ENCODE measurements around the gene TUSC2.
A peak's percentile ranks its signal among the peaks of the same experiment; 100 is the strongest.
"Not testable (repeated sequence)": the region's sequence is repeated elsewhere in the genome, so short reads cannot be mapped to it uniquely, and the experiment has no call there.

The TUSC2 gene

DNA sequence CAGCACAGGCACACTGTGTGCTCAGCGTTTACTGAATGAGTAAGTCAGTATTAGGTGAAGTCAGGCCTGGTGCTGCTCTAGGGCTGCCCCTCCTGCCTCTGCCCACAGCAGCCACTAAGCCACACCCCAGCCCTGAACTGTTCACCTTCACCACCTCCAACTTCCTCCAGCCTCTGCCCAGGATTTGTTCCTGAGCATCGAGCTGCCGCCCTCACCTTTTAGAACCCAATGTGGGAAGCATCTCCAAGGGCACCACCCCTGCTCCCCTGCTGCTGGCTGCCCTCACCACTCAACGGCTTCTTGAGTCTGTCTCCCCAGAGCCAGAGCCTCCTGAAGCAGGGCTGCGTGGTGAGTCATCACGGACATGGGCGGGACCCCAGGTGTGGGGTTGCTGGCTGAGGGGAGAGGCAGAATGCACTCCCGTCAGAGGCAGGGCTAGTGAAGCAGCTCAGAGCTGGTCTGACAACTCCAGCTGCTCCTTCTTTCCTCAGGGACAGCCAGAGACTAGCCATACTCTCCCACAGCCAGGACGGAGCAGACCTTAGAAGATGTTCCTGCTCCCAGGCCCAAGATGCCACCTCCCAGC lies 11.3 kb downstream of the TUSC2 start:
- peak; percentile 77 for DNase-seq

DNA sequence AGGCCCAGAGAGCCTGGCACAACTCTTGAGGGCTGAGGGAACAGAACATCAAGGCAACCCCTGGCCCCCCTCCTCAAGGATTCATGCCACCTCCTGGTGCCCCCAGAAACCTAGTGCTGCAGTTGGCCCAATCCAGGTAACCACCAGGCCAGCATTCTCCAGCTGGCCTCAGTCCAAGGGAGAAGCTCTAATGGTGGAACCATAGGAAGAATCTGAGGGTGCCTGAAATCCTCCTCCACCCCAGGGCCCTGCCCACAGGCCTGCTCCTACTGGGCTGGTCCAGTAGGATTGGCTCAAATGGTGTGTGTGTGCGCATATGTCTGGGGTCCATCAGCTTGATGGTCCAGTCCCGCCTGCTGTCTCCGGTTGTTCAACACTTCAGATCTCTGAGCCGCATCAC lies 13.2 kb downstream of the TUSC2 start:
- no peak for DNase-seq

DNA sequence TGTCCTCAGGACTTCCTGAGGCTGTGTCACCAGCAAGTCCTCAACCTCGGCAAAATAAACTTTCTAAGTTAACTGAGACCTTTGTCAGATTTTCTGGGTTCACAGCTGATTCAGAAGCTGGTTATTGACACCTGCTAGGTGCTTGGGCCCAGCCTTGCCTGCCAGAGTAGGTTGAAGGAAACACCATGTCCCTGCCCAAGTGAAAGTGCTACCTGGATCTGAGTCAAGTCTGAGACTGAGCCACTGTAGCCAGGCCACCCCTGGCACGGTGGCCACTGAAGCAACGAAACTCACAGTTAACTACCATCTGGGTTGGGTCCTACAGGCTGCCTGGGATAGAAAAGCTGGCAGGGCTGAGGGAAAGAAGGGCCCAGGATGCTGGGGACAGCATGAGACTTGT lies 13.7 kb downstream of the TUSC2 start:
- DNase-seq, result no peak

DNA sequence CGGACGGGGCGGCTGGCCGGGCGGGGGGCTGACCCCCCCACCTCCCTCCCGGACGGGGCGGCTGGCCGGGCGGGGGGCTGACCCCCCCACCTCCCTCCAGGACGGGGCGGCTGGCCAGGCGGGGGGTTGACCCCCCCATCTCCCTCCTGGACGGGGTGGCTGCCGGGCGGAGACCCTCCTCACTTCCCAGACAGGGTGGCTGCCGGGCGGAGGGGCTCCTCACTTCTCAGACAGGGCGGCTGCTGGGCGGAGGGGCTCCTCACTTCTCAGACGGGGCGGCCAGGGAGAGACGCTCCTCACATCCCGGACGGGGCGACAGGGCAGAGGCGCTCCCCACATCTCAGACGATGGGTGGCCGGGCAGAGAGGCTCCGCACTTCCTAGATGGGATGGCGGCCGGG lies 16.0 kb downstream of the TUSC2 start:
- not testable (repeated sequence) for DNase-seq

DNA sequence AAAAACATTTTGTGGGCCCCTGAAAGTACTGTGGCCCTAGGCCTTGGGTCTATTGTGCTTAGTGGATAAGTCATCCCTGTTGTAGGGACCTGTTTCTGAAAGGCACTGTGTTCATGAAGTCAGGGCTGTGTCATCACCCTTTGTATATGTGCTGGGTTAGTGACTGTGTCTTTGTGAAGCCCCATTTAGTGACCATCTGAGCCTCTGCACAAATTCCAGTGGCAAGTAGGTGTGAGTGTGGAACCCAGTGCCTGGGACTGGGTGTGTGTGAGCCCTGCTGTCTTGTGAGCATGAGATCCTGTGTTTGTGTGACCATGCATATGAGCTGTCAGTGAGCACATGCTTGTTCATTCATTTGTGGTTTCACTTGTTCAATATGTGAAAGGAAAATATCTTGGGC lies 23.4 kb downstream of the TUSC2 start:
- no peak for DNase-seq

DNA sequence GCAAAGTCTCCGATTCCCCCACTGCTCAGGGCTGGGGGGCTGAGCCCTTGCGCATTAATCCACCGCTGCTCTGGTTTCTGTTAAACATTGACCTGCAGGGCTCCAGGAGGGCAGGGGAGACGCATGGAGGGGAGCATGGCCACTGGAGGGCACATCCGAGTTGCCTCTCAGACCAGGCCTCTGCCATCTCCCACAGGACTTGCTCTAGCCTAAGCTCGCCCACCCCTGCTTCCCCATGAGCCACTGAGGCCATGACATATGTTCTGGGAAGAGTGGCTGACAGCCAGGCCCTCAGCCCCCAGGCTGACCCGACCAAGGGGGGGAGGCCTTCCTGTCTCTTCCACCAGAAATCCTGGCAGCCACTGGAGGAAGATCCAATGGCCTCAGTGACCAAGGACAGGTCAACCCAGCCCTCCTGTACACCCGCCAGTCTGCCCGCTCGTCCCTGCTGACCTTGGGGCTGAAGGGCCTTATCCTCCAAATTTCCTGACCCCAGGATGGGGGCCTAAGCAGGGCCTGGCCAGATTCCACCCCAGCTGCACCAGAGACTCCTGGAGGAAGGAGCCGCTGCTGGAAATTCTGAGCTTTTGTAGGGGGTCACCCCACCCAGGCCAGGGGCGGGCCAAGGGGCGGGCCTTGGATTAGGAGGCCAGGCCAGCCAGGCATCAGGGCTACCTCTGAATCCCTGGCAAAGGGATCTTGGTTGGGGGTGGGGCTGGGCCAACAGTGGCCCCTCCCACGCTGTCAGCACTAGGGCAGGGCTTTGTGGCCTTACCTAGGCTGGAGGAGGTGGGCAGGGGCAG lies 24.8 kb downstream of the TUSC2 start, which contains the start of gene HYAL1:
Gene HYAL1 (minus strand): TSS at position 562 of the 803 bp plus-strand sequence. CDS start 618 bp downstream, outside the sequence.
- DNase-seq, result no peak

DNA sequence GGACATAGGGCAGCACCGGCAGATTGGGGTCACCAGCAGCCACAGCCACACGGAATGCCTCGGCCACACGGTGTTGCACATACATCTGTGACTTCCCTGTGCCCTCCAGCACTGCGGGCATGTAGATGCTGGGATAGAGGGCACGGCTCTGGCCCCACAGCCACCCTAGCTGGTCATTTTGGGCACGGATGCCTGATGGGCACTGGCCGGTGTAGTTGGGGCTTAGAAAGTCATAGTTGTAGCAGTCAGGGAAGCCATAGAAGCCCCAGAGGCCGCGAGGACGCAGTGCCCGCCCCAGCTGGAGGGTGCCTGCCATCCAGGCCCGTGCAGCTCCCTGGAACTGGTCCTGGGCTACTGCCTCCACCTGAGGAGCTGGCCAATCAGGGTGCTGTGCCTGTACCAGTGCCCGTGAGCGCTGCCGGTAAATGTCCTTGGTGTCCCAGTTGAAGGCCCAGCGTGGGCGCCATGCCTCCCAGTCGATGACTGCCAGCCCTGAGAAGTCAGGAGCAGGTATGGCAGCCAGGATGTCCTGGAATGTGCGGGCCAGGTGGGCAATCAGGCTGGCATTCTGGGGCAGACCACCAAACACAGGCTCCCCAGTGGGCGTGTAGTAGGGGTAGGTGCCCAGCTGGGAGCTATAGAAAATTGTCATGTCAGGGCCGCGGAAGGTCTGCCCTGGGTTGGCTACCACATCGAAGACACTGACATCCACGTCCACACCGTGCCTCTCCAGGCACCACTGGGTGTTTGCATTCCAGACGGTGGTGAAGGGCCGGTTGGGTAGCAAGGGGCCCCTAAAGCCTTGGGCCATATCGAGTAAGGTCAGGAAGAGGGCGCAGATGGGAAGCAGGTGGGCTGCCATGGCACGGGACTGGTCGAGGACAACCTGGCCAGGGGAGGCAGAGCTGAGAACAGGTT lies 25.7 kb downstream of the TUSC2 start:
- no peak for DNase-seq

DNA sequence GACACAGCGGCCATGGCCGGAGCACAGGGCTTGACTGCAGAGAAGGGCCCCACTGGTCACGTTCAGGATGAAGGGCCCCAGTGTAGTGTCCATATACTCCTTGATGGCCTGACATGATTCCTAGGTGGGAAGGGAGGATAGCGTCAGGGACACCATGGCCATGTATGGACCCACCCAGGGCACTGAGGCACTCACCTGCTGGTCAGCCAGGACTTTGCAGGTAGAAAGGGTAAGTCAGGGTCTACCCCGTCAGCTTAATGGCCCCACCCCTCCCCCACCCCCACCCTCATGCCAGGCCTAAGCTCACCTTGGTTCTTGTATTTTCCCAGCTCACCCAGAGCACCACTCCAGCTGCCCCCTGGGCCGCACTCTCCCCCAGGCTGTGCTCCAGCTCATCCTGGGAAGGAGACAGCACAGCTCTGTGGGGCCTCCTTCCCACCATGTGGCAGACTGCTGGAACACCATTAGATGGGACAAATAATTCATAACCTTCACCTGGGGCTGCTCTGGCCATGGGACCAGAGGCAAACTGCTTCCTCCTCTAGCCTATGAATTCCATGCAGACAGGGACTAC lies 27.3 kb downstream of the TUSC2 start:
- no peak for DNase-seq

DNA sequence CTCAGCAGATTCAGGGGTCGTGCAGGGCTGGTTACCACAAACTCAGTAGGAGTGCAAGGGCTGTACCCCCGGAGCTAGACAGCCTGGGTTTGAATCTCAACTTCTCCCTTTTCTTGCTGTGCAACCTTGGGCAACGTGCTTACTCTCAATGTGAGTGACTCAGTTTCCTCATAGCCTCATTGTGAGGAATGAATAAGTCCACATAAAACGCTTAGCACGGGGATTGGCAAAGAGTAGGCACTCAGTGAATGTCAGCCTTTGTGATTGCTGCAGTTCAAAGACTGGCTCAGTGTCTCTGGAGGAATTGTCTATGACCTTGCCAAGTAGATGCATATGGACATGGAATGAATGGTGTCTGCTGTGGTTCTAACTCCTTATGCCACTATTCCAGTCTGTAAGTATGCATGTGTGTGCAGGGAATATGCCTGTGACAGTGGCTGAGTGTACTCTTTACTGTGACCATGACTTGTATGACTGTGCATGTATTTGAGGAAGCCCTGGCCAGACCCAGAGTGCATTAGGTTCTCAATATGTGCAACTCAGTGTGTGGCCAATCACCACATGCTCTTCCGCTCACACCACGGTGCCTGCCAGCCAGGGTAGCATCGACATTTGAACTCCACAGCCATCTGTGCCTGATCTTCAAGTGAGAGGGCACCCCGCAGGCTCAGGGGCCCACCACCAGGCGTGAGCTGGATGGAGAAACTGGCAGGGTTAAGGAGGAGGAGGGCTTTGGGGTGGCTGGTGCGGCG lies 27.9 kb downstream of the TUSC2 start:
- DNase-seq, result no peak

DNA sequence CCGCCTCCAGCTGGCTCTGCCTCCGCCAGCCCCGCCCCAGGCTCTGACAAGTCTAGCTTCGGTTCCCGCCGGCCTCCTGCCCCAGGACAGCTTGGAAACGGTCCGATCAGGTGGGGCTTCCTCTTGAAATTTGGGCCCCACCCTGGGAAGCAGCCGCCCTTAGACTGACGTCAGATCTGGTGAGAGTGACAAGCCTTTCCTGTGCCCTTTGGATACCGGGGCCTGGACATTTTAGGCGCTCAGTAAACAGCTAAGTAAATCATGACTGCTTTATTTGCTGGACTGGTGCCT lies 28.4 kb downstream of the TUSC2 start:
- no peak for DNase-seq

DNA sequence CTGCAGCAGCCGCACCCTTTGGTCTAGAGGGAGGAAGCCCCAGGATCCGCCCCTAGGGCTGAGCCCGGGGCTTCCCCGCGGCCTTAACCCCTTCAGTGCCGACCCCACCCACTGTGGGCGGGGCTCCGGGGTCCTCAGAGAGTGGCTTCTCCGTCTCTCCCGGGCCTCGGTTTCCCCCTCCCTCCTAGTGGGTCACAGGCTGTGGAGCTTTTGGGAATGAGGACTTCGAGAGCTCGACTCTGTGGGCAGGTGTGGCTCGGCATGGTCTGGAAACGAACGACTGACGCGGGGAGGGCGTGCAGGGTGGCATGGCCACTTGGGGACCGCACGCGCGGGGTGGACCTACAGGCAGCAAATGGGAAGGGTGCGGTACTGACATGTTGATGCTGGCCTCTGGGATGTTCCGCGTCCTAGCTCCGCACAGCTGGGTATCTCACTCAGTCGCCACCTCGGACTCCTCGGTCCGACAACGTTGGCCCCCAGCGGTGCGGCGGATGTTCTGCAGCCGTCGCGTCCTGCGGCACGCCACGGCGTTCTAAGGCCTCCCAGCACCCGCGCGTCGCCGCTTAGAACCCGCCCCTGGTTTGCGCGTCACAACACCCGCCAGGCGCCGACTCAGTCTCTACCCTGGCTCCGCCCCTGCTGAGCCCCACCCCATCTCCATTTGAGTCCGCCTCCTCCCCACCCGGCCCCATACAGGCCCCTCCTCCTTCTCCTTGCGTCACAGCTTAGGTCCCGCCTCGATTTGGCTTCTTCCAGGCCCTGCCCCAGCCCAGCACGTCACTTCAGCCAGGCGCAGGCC lies 29.0 kb downstream of the TUSC2 start, which contains the start of the genes HYAL3 and NAA80:
Gene HYAL3 (minus strand): TSS at position 570 of the 802 bp plus-strand sequence. CDS start 3,803 bp downstream, outside the sequence.
Gene NAA80 (minus strand): TSS at position 570 of the 802 bp plus-strand sequence. CDS start 1,942 bp downstream, outside the sequence.
- DNase-seq, result peak; percentile 99

DNA sequence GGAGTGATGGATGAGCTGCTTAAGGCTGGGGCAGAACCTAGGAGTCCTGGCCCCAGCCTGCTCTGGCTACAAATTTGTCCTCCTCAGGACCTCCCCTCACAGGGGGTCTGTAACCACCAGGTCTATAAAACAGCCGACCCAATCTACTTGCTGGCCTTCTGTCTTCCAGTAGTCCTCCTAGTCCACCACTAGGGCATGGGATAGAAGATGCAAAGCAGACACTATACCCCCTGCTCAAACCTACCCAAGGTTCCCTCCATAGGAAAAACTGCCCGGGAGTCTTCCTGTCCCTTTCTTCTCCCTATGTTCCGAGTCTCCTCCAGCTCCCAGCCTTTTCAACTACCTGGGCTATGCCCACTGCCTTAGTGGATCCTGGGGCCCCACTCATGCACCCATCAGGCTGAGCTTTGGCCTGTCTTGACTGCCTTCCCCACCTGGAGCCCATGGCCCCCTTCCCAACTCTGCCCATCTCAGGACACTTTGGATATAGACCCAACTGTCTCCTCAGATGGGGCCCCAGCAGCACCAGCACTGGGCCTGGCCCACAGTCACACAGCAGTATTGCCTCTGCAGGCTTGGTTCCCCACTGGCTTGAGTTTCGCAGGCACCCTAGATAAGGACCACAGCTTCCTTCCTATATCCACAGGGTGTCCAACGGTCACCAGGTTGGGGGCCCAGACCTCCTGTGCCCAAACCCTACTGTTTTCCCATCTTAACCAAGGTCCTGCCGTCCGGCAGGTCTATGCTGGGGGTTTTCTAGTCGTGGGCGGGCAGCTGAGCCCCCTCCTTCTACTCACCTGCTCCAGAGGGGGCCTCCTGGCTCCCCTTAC lies 29.9 kb downstream of the TUSC2 start:
- DNase-seq, result no peak

DNA sequence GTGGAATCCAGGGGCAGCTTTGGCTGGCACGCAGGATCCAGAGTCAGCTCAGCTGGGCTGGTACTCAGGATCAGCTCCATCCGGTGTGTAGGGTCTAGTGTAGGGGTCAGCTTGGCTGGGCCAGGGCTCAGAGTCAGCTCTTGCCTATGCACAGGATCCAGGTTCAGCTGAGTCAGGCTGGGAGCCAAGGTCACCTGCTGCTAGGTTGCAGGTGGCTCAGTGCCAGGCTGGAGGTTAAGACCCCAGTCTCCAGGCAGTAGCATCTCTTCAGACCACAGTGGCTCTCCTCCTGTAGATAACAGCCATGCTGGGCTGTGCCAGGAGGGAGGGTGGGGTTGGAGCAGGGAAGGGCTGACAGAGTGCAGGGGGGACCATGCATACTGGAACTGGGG lies 30.6 kb downstream of the TUSC2 start:
- DNase-seq, result no peak

DNA sequence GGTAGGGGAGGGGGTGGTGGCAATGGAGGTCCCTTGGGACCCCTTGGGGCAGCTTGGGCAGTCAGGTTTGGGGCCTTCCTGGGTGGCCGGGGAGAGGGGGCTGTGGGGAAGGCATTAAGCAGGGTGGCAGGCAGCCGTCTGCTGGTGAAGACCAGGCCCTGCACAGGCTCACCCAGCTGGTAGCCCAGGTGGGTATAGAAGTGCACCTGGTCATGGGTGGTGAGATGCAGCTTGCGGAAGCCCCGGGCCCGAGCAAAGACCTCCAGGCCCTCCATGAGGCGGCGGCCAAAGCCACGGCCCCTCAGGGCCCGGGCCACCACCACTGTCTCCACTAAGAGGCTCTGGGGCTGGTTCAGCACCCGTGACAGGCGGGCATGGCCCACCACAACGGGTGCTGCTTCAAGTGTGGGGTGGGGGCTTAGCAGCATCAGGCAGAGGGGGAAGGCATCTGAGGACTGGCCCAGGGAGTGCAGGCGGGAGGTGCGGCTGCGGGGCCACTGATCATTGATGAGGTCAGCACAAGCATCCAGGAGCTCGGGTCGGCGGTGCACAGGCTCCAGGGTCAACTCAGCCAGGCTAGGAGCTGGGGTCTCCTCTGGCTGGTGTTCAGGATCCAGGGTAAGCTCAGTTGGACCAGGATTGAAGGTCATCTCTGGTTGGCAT lies 31.2 kb downstream of the TUSC2 start:
- no peak for DNase-seq

DNA sequence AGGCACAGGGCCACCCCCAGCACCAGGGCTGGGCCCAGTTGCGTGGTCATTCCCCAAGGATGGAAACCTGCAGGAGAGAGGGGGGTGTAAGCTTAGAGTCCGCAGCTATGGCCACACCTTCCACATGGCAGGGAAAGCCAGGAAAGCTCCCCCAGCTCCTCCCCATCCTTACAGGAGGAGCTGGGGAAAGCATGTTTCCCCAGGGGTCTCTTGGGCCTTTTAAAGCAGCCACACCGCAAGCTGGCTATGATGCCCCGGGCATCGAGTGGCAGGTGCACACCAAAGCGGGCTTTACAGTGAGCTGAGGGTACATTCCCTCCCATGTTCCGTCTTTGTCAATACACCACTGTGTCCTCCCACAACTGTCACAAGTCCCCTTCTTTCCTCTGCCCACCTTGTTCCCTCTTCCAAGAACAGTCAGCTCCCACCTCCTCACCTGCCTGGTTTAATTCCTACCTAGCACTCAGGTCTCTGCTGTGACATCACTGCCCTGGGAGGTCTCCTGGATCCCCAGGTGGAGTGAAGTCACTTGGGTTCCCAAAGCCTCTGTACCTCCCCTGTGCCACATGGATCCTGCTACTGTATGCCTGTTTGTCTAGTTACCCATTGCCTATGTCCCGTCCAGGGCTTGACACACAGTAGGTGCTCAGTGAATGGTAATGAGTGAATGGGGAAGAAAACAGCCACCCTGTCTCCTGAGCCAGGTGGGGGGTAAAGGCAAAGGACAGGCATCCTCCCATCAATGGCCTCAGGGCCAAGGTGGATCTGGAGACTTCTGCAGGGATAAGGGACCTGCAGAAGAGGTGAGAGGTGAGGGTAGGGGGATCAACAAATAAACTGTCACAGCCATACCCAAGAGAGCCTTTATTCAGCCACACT lies 32.2 kb downstream of the TUSC2 start:
- no peak for DNase-seq

DNA sequence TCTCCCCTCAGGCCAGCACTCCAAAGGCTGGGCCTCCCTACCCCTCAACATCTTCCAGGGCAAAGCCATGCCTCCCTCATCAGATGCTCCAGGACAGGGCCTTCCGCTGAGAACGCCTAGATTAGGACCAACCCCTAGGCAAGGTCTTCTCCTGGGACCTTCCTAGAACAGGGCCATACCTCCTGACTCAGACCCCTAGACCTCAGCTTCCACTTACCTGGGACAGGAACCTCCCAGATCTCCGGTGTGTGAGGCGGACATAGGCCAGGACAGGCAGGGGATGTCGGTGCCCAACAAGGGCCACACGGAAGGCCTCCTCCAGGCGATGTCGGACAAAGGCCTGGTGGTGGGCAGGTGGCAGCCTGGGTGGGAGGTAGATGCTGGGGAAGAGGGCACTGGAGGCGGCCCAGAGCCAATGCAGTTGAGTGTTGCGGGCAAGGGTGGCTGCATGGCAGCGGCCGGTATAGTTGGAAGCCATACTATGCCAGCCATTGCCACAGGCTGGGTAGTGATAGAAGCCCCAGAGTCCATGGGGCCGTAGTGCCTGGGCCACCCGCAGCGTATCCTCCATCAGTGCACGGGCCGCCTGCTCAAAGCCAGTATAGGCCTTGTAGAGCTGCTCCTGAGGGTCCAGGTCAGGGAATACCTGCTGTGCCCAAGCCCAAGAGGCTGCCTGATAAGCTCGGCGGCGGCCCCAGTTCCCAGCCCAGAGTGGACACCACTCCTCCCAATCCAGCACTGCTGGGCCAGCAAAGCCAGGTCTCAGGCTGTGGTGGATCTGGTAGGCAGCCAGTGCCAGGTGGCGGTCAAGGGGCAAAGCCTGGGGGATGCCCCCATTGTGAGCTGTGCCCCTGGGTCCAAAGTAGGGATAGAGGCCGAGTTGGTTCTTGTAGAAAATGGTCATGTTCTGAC lies 33.3 kb downstream of the TUSC2 start:
- DNase-seq, result no peak

DNA sequence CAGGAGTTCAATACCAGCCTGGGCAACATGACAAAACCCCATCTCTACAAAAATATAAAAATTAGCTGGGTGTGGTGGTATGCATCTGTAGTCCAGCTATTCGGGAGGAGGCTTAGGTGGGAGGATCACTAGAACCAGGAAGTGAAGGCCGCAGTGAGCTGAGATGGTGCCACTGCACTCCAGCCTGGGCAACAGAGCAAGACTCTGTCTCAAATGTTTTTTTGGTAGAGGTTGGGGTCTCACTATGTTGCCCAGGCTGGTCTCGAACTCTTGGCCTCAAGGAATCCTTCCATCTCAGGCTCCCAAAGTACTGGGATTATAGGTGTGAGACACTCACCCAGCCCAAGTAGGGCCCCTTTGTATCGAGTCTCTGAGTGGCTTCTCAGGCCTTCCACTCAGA lies 33.9 kb downstream of the TUSC2 start:
- DNase-seq, result no peak
